RCC 7860 (cell line): ENCODE measurements around the gene TAPBP.
"Not testable (repeated sequence)": the region's sequence is repeated elsewhere in the genome, so short reads cannot be mapped to it uniquely, and the experiment has no call there.

Experiments
- DNase-seq: peaks from one replicate; pipeline ENCODE4 v3.0.0-alpha.2; 2015; ENCODE audit warnings: low spot score
- FAIRE-seq: peaks from 2 replicates; lab custom pipeline; 2012; peaks lifted over from hg19 to GRCh38; lab: Jason Lieb, UNC

Gene TAPBP

DNA sequence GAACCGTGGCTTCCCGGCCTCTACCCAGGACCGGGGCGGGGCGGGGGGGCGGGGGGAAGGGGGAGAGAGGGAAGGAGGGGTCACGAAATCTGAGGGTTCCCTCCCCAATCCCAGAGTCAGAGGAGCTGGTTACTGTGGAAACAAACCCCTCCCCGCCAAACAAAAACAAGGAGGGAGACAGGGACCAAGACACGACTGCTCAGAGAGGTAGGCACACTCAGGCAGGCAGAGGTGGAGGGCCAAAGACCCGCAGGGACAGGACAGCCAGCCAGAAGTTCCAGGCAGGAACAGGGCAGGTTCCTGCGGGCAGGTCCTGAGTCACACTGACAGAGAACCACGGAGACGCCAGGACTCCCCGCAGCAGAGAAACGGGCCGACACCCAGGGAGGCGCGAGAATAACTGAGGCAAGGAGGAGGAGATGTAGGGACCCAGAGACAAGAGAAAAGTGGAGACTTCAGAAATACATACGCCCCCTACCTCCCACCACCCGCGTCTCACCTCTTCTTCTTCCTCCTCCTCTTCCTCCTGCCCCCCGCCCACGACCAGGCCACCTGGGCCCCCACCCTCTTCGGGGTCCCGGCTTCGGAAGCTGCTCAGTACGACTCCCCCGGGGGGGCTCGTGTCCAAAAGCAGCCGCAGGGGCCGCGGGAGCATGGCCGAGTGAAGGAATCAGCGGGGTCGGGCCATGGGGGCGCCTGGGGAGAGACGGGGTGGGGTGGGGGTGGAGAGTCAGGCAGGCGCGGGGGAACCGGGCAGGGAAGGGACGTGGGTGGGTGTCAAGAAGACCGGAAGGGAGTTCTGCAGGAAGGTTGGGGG lies 15.7 kb downstream of the TAPBP start:
- peak; percentile 70 for DNase-seq
- no peak for FAIRE-seq

- DNase-seq: no peak
- no peak for FAIRE-seq
Measured at GRCh38 chr6:33297406-33297955, 16.4 kb downstream of the TAPBP start.

- FAIRE-seq (no peak), DNase-seq (no peak)
Measured at GRCh38 chr6:33296797-33297405, 17.0 kb downstream of the TAPBP start.

GRCh38 chr6:33295621-33296369 lies 18.1 kb downstream of the TAPBP start:
- FAIRE-seq: no peak

GRCh38 chr6:33294086-33294823 lies 19.6 kb downstream of the TAPBP start:
- DNase-seq: no peak
- no peak for FAIRE-seq

More at GRCh38 chr6:33295621-33296369, 18.1 kb downstream of the TAPBP start:
- DNase-seq: no peak

GRCh38 chr6:33292996-33293682 lies 20.7 kb downstream of the TAPBP start:
- DNase-seq (no peak), FAIRE-seq (no peak)

- FAIRE-seq (no peak), DNase-seq (no peak)
Measured at GRCh38 chr6:33290459-33290858, 23.4 kb downstream of the TAPBP start.

- no peak for DNase-seq
- FAIRE-seq: no peak
Measured at GRCh38 chr6:33289784-33290315, 24.0 kb downstream of the TAPBP start.

- peak; percentile 74 for DNase-seq
- FAIRE-seq: no peak
Measured at GRCh38 chr6:33288921-33289783, 24.7 kb downstream of the TAPBP start, which contains the start of the genes PFDN6 and WDR46. PFDN6 (plus strand) TSS chr6:33289601; CDS start chr6:33289857, 256 bp downstream. WDR46 (minus strand) TSS chr6:33289239; CDS start chr6:33289170, 69 bp downstream.

GRCh38 chr6:33288141-33288920 lies 25.5 kb downstream of the TAPBP start:
- FAIRE-seq (no peak), DNase-seq (no peak)

DNA sequence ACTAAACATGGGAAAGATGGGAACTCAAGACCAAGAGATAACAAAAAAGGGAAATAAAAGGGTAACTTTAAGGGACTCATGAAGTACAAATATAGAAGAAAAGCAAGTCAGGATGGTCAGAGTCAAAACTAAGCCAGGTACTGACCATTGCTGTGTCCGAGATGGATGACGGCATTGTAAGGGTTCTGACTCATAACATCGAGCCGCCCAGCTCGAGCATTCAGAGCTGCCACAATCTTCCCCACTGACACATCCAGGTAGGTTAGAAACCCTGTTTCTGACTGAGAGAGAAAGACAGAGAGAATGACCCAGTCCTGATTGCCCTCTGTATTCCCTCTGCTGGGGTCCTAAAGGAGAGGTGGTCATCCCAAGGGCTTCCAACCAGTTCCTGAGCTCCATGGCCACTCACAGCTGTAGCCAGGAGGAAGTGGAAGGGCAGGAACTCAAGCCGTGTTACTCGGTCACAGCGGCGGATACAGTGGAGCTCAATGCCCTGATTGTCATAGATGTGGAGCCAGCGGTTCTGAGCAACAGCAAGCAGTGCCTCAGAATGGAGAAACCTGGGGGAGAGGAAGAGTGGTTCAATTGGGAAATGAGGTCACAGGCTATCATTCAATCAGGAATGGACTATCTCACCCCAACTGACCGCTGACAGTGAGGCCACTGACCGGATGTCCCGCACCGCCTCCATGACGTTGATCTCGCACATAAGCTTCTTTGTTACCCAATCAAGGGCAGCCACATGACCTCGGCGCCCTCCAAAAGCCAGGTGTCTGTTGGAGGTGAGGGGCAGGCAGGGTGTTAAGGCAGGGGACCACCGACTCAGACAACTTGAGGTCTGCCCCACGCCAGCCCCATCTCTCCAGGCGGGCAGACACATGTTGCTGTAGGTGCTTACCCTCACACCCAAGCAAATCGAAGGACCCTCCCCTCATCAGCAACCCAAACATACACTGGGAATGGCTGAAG lies 26.6 kb downstream of the TAPBP start:
- FAIRE-seq (no peak), DNase-seq (no peak)

- DNase-seq: not testable (repeated sequence)
Measured at GRCh38 chr6:33285214-33285613, 28.7 kb downstream of the TAPBP start.

GRCh38 chr6:33280539-33280938 lies 33.3 kb downstream of the TAPBP start:
- FAIRE-seq: no peak
- no peak for DNase-seq

More at GRCh38 chr6:33285214-33285613, 28.7 kb downstream of the TAPBP start:
- FAIRE-seq: not testable (repeated sequence)

DNA sequence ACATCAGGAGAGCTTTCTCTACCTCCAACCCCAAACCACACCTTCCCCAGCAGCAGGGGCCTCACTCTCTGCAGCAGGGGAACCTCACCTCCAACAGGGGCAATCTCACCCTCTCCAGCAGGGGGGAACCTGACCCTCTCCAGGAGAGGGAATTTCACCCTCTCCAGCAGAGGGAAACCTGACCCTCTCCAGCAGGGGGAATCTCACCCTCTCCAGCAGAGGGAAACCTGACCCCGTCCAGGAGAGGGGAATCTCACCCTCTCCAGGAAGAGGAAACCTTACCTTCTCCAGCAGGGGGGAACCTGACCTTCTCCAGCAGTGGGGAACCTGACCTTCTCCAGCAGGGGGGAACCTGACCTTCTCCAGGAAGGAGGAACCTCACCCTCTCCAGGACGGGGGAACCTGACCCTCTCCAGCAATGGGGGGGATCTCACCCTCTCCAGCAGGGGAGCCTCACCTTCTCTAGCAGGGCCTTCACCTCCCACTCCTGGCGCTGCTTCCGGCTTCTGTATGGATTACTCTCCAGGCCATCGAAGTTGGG lies 33.8 kb downstream of the TAPBP start:
- no peak for FAIRE-seq

DNA sequence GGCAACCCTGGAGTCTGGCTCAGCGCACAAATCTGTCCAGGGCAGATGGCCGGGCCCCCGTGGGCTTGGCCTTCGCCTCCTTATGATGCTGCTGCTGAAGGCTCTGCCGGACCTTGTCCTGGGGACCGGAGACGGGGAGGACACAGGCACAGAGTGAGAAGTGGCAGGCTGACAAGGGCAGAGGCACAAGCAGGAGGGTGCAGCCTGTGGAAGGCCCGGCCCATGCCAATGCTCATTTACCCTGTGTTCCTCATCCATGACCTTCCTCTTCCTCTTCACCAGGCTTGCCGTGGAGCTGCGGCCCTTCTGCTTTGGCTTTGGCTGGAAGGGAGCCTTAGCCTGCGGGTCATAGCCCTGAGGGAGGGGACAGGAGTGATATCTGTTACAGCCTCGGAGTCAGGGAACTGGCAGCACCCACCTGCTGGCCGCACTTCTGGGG lies 34.6 kb downstream of the TAPBP start:
- FAIRE-seq (no peak), DNase-seq (no peak)

More for the DNA sequence above, 33.8 kb downstream of the TAPBP start:
- DNase-seq: peak; percentile 46

GRCh38 chr6:33278810-33279209 lies 35.1 kb downstream of the TAPBP start:
- FAIRE-seq (no peak), DNase-seq (no peak)
